Liver (tissue), 9 donors: Measurements from ENCODE around the gene ARHGAP29. TPM values are rescaled to one million over a fixed set of nuclear protein-coding genes. Genes with fewer than 3 reads are reported as not detected.

ENCODE experiments used
- DNase-seq: peaks from one replicate; pipeline ENCODE4 v3.0.0-alpha.2; 2017; ENCODE audit warnings: low spot score
- H3K27ac ChIP-seq, 2 donors: one replicate each; pipeline ENCODE4 v1.7.0; 2013; ENCODE audit warnings: inconsistent platforms in 2 of 2, low read length in 2 of 2, control low read depth in 1 of 2, low read depth in 1 of 2, mild to moderate bottlenecking in 1 of 2
- H3K27me3 ChIP-seq, 4 donors: one replicate each; pipeline versions ENCODE4 v1.6.1 to v1.7.0; 2013; ENCODE audit warnings: low read length in 3 of 4, inconsistent platforms in 1 of 4, mild to moderate bottlenecking in 1 of 4, moderate library complexity in 1 of 4; ENCODE audit not compliant: control insufficient read depth in 4 of 4, insufficient read depth in 4 of 4
- H3K36me3 ChIP-seq, 4 donors: one replicate each; pipeline versions ENCODE4 v1.6.1 to v1.7.0; 2013; ENCODE audit warnings: low read length in 3 of 4, mild to moderate bottlenecking in 3 of 4, low read depth in 1 of 4, moderate library complexity in 1 of 4; ENCODE audit not compliant: control insufficient read depth in 4 of 4, insufficient read depth in 3 of 4
- H3K4me1 ChIP-seq, 4 donors: one replicate each; pipeline versions ENCODE4 v1.6.1 to v1.7.0; 2013; ENCODE audit warnings: low read length in 3 of 4, mild to moderate bottlenecking in 3 of 4, moderate library complexity in 1 of 4; ENCODE audit not compliant: control insufficient read depth in 4 of 4, insufficient read depth in 4 of 4
- H3K4me3 ChIP-seq, 3 donors: one replicate each; pipeline versions ENCODE4 v1.6.1 to v1.7.0; 2013; ENCODE audit warnings: low read length in 3 of 3, control low read depth in 1 of 3, low read depth in 1 of 3, mild to moderate bottlenecking in 1 of 3
- H3K9ac ChIP-seq, 2 donors: one replicate each; pipeline ENCODE4 v1.7.0; 2013; ENCODE audit warnings: low read length in 2 of 2, mild to moderate bottlenecking in 2 of 2, moderate library complexity in 2 of 2, control low read depth in 1 of 2, low read depth in 1 of 2
- H3K9me3 ChIP-seq, 4 donors: one replicate each; pipeline versions ENCODE4 v1.6.1 to v1.7.0; 2013; ENCODE audit warnings: low read length in 3 of 4; ENCODE audit not compliant: control insufficient read depth in 4 of 4
- ATF3 ChIP-seq: IDR thresholded peaks from 2 replicates; pipeline ENCODE4 v1.6.1; 2016; ENCODE audit warnings: antibody characterized with exemption
- CTCF ChIP-seq: fragments of 150-350 bp; IDR thresholded peaks from 2 replicates; pipeline ENCODE4 v1.5.1; 2017; ENCODE audit warnings: improper control_type of control experiment, low read depth, low read length; ENCODE audit not compliant: missing input control
- EGR1 ChIP-seq, 2 donors: IDR thresholded peaks; 2 replicates each; pipeline ENCODE4 v1.6.1; 2016 to 2018; ENCODE audit warnings: antibody characterized with exemption in 2 of 2, low read depth in 2 of 2
- FOXA1 ChIP-seq: IDR thresholded peaks from 2 replicates; pipeline ENCODE4 v1.6.1; 2016; ENCODE audit warnings: antibody characterized with exemption
- FOXA2 ChIP-seq: IDR thresholded peaks from 2 replicates; pipeline ENCODE4 v1.6.1; 2016; ENCODE audit warnings: antibody characterized with exemption
- GABPA ChIP-seq, 2 donors: IDR thresholded peaks in 1 of 2; conservative IDR thresholded peaks in 1 of 2; 2 replicates each; pipeline ENCODE4 v1.6.1; 2016; ENCODE audit warnings: antibody characterized with exemption in 2 of 2, mild to moderate bottlenecking in 1 of 2, moderate library complexity in 1 of 2
- HNF4A ChIP-seq, 2 donors: conservative IDR thresholded peaks; 2 replicates each; pipeline ENCODE4 v1.6.1; 2016; ENCODE audit warnings: antibody characterized with exemption in 2 of 2, mild to moderate bottlenecking in 2 of 2
- MAX ChIP-seq: IDR thresholded peaks from 2 replicates; pipeline ENCODE4 v1.6.1; 2016; ENCODE audit warnings: antibody characterized with exemption
- NR2F2 ChIP-seq: IDR thresholded peaks from 2 replicates; pipeline ENCODE4 v1.6.1; 2016; ENCODE audit warnings: antibody characterized with exemption
- RAD21 ChIP-seq, 2 donors: IDR thresholded peaks; 2 replicates each; pipeline ENCODE4 v1.6.1; 2016; ENCODE audit warnings: antibody characterized with exemption in 2 of 2, mild to moderate bottlenecking in 2 of 2
- REST ChIP-seq: IDR thresholded peaks from 2 replicates; pipeline ENCODE4 v1.6.1; 2016; ENCODE audit warnings: antibody characterized with exemption, mild to moderate bottlenecking
- RXRA ChIP-seq, 2 donors: IDR thresholded peaks; 2 replicates each; pipeline ENCODE4 v1.6.1; 2017 to 2018; ENCODE audit warnings: antibody characterized with exemption in 2 of 2, mild to moderate bottlenecking in 1 of 2
- SP1 ChIP-seq: IDR thresholded peaks from 2 replicates; pipeline ENCODE4 v1.6.1; 2018; ENCODE audit warnings: antibody characterized with exemption, mild to moderate bottlenecking
- TAF1 ChIP-seq: conservative IDR thresholded peaks from 2 replicates; pipeline ENCODE4 v1.6.1; 2016; ENCODE audit warnings: antibody characterized with exemption, mild to moderate bottlenecking
- YY1 ChIP-seq: IDR thresholded peaks from 2 replicates; pipeline ENCODE4 v1.6.1; 2016; ENCODE audit warnings: antibody characterized with exemption, mild to moderate bottlenecking
- ZBTB33 ChIP-seq: IDR thresholded peaks from 2 replicates; pipeline ENCODE4 v1.6.1; 2016; ENCODE audit warnings: antibody characterized with exemption
- WGBS: extraction: QIAGEN DNeasy Blood & Tissue Kit; methylation state at CpG from one replicate; pipeline ENCODE4 v1.1.7; 2013; 5-methylcytosine and 5-hydroxymethylcytosine counted together
- polyA plus RNA-seq, 2 donors: library from polyadenylated mRNA; stranded (reverse) in 1 of 2; unstranded in 1 of 2; fragments of 200-250 nt in 1 of 2; fragments of >200 nt in 1 of 2; fragmentation: Nextera tagmentation in 1 of 2; extraction: Ambion mirVana in 1 of 2; gene quantifications; one replicate each; pipeline versions ENCODE4 v1.2.1 to v1.2.3, GENCODE V29; 2013 to 2015
- total RNA-seq, 2 donors: library from RNA; depleted of rRNA; stranded (reverse); fragments of >200 nt; gene quantifications; one replicate each; pipeline ENCODE4 v1.2.3, GENCODE V29; 2014
- donor health status: healthy.
- donor health status: healthy.
- donor health status: healthy.
- donor health status: healthy.
- donor health status: healthy.

The ARHGAP29 gene
- total and polyA plus RNA-seq, 4 donors = 8.3 to 27.7 (median 13.2) TPM

GRCh38 chr1:94125551-94126514, 111.6 kb downstream of the ARHGAP29 start (continued):
- TF ChIP-seq GABPA (IDR thresholded peaks at IDR 0.05 in 1 of 2, conservative IDR thresholded peaks at IDR 0.05 in 1 of 2) (no peak), MAX (peak; percentile 37), REST (peak; percentile 30), FOXA2 (peak; percentile 32)

- WGBS = 95% methylated on average over 1 of the region's 1 CpG
- no peaks in the 10 kb centered on the region for H3K27me3 ChIP-seq
- no peak for DNase-seq
- H3K4me3 ChIP-seq = no peak overlapping the region
- H3K27ac ChIP-seq = no peak overlapping the region
- H3K9me3 ChIP-seq = no peaks in the 10 kb centered on the region
- H3K36me3 ChIP-seq = no peaks in the 10 kb centered on the region
- no peak overlapping the region for H3K9ac ChIP-seq
- H3K4me1 ChIP-seq = peaks cover 0 to 8% (median 7%) of the 10 kb centered on the region in 4 donors
- no peak for TF ChIP-seq CTCF
- no peak for TF ChIP-seq YY1
- no peak for TF ChIP-seq RXRA (IDR thresholded peaks at IDR 0.05)
- TF ChIP-seq TAF1 = no peak
- no peak for TF ChIP-seq SP1
- no peak for TF ChIP-seq ZBTB33
- TF ChIP-seq HNF4A (conservative IDR thresholded peaks at IDR 0.05) = no peak
- no peak for TF ChIP-seq ATF3
- no peak for TF ChIP-seq FOXA1
- TF ChIP-seq RAD21 (IDR thresholded peaks at IDR 0.05) = no peak
- no peak for TF ChIP-seq MAX
- TF ChIP-seq REST = no peak
- no peak for TF ChIP-seq FOXA2
- no peak for TF ChIP-seq GABPA (IDR thresholded peaks at IDR 0.05 in 1 of 2, conservative IDR thresholded peaks at IDR 0.05 in 1 of 2)
- TF ChIP-seq NR2F2 = no peak
- no peak for TF ChIP-seq EGR1 (IDR thresholded peaks at IDR 0.05; ENCODE audit: low read depth in 2 of 2)
Observed at GRCh38 chr1:94124538-94124937, 112.8 kb downstream of the ARHGAP29 start.
